H9 (cell line): ENCODE measurements around the gene ATG4D. TPM values are rescaled to one million over a fixed set of nuclear protein-coding genes. Genes with fewer than 3 reads are reported as not detected.

Source experiments
- DNase-seq: peaks from one replicate; pipeline ENCODE4 v3.0.0-alpha.2; 2017
- H2AFZ ChIP-seq: one replicate; pipeline ENCODE4 v1.6.1; 2013; ENCODE audit warnings: mild to moderate bottlenecking, low read length, control low read depth, moderate library complexity
- H2AK5ac ChIP-seq: 2 replicates; pipeline ENCODE4 v1.6.1; 2013; ENCODE audit warnings: low read length, control low read depth, mixed read lengths; ENCODE audit not compliant: insufficient read length
- H2BK120ac ChIP-seq: one replicate; pipeline ENCODE4 v1.6.1; 2013; ENCODE audit warnings: low read depth, mild to moderate bottlenecking, low read length, control low read depth, inconsistent platforms; ENCODE audit not compliant: poor library complexity, severe bottlenecking
- H2BK12ac ChIP-seq: 2 replicates; pipeline ENCODE4 v1.6.1; 2013; ENCODE audit warnings: low read length, control low read depth, mixed read lengths, low read depth; ENCODE audit not compliant: insufficient read length
- H2BK15ac ChIP-seq: 2 replicates; pipeline ENCODE4 v1.6.1; 2013; ENCODE audit warnings: low read depth, low read length, control low read depth
- H2BK20ac ChIP-seq: one replicate; pipeline ENCODE4 v1.6.1; 2013; ENCODE audit warnings: low read depth, mild to moderate bottlenecking, low read length, control low read depth, inconsistent platforms; ENCODE audit not compliant: poor library complexity, severe bottlenecking
- H2BK5ac ChIP-seq: 2 replicates; pipeline ENCODE4 v1.6.1; 2013; ENCODE audit warnings: low read length, control low read depth, mixed read lengths; ENCODE audit not compliant: insufficient read length
- H3K14ac ChIP-seq: 2 replicates; pipeline ENCODE4 v1.6.1; 2013; ENCODE audit warnings: low read length, control low read depth; ENCODE audit not compliant: insufficient read depth
- H3K18ac ChIP-seq: 2 replicates; pipeline ENCODE4 v1.6.1; 2013; ENCODE audit warnings: low read depth, mild to moderate bottlenecking, mixed read lengths, low read length, control low read depth; ENCODE audit not compliant: insufficient read length
- H3K23ac ChIP-seq: 2 replicates; pipeline ENCODE4 v1.6.1; 2013; ENCODE audit warnings: low read length, control low read depth, mixed read lengths, low read depth; ENCODE audit not compliant: insufficient read length
- H3K23me2 ChIP-seq: 2 replicates; pipeline ENCODE4 v1.6.1; 2013; ENCODE audit warnings: low read depth, mild to moderate bottlenecking, mixed read lengths, low read length, control low read depth; ENCODE audit not compliant: insufficient read length, poor library complexity, severe bottlenecking
- H3K27ac ChIP-seq: 2 replicates; pipeline ENCODE4 v1.5.1; 2013; ENCODE audit warnings: low read length, control low read depth, mixed read lengths, low read depth; ENCODE audit not compliant: insufficient read length
- H3K27me3 ChIP-seq: 2 replicates; pipeline ENCODE4 v1.6.1; 2013; ENCODE audit warnings: low read length, control low read depth, inconsistent platforms; ENCODE audit not compliant: insufficient read depth
- H3K4ac ChIP-seq: 2 replicates; pipeline ENCODE4 v1.6.1; 2013; ENCODE audit warnings: low read depth, mild to moderate bottlenecking, control low read depth, inconsistent platforms, low read length, moderate library complexity
- H3K4me1 ChIP-seq: 2 replicates; pipeline ENCODE4 v1.6.1; 2013; ENCODE audit warnings: low read length, control low read depth, inconsistent platforms; ENCODE audit not compliant: insufficient read depth
- H3K4me2 ChIP-seq: 2 replicates; pipeline ENCODE4 v1.6.1; 2013; ENCODE audit warnings: low read length, control low read depth, mixed read lengths; ENCODE audit not compliant: insufficient read length, insufficient read depth
- H3K56ac ChIP-seq: 2 replicates; pipeline ENCODE4 v1.6.1; 2013; ENCODE audit warnings: low read depth, mild to moderate bottlenecking, mixed read lengths, low read length, control low read depth; ENCODE audit not compliant: insufficient read length
- H3K79me1 ChIP-seq: 2 replicates; pipeline ENCODE4 v1.6.1; 2013; ENCODE audit warnings: low read depth, mild to moderate bottlenecking, moderate library complexity, low read length, control low read depth, inconsistent platforms; ENCODE audit not compliant: insufficient read depth, poor library complexity, severe bottlenecking
- H3K79me2 ChIP-seq: 2 replicates; pipeline ENCODE4 v1.6.1; 2013; ENCODE audit warnings: low read length, control low read depth, inconsistent platforms; ENCODE audit not compliant: insufficient read depth
- H3K9ac ChIP-seq: 2 replicates; pipeline ENCODE4 v1.6.1; 2013; ENCODE audit warnings: low read length, control low read depth, mixed read lengths; ENCODE audit not compliant: insufficient read length; ENCODE audit errors: extremely low read depth
- H3K9me3 ChIP-seq: one replicate; pipeline ENCODE4 v1.6.1; 2013; ENCODE audit warnings: low read depth, low read length, inconsistent platforms; ENCODE audit not compliant: control insufficient read depth
- H3T11ph ChIP-seq: one replicate; pipeline ENCODE4 v1.6.1; 2013; ENCODE audit warnings: mild to moderate bottlenecking, low read length, control low read depth, inconsistent platforms
- H4K20me1 ChIP-seq: one replicate; pipeline ENCODE4 v1.6.1; 2013; ENCODE audit not compliant: control insufficient read depth, insufficient read length, insufficient read depth
- H4K5ac ChIP-seq: 2 replicates; pipeline ENCODE4 v1.6.1; 2013; ENCODE audit warnings: low read depth, mild to moderate bottlenecking, mixed read lengths, low read length, control low read depth; ENCODE audit not compliant: insufficient read length
- H4K8ac ChIP-seq: replicated peaks from 2 replicates; pipeline ENCODE4 v1.6.1; 2013; ENCODE audit warnings: low read length, control low read depth, mixed read lengths, low read depth; ENCODE audit not compliant: insufficient read length
- H4K91ac ChIP-seq: 2 replicates; pipeline ENCODE4 v1.6.1; 2013; ENCODE audit warnings: low read depth, mild to moderate bottlenecking, moderate library complexity, mixed read lengths, low read length, control low read depth; ENCODE audit not compliant: insufficient read length
- H3K27ac Mint-ChIP-seq, 3 experiments: 2 replicates in 2 of 3; 3 replicates in 1 of 3; pipeline ENCODE4 v1.8.0; 2020 to 2021; ENCODE audit warnings: mixed read lengths in 3 of 3, mild to moderate bottlenecking in 1 of 3, moderate library complexity in 1 of 3
- H3K27me3 Mint-ChIP-seq: 2 replicates; pipeline ENCODE4 v1.8.0; 2021; ENCODE audit warnings: low read depth, mild to moderate bottlenecking, moderate library complexity, mixed read lengths
- H3K36me3 Mint-ChIP-seq, 3 experiments: 2 replicates in 2 of 3; 3 replicates in 1 of 3; pipeline ENCODE4 v1.8.0; 2020 to 2021; ENCODE audit warnings: low read depth in 3 of 3, mixed read lengths in 3 of 3; ENCODE audit not compliant: insufficient read depth in 1 of 3
- H3K4me1 Mint-ChIP-seq, 2 experiments: 2 replicates each; pipeline ENCODE4 v1.8.0; 2020; ENCODE audit warnings: mixed read lengths in 2 of 2
- H3K4me3 Mint-ChIP-seq, 2 experiments: 2 replicates in 1 of 2; 3 replicates in 1 of 2; pipeline ENCODE4 v1.8.0; 2020 to 2021; ENCODE audit warnings: mild to moderate bottlenecking in 2 of 2, mixed read lengths in 2 of 2, moderate library complexity in 1 of 2
- H3K9me3 Mint-ChIP-seq, 2 experiments: 2 replicates in 1 of 2; 3 replicates in 1 of 2; pipeline ENCODE4 v1.8.0; 2020; ENCODE audit warnings: mild to moderate bottlenecking in 2 of 2, mixed read lengths in 2 of 2, moderate library complexity in 1 of 2
- CTCF ChIP-seq: fragments of 200-600 bp; sonication (generic); conservative IDR thresholded peaks from 3 replicates; pipeline ENCODE4 v1.8.0; 2021; ENCODE audit warnings: antibody characterized with exemption, mild to moderate bottlenecking
- WGBS: extraction: QIAGEN DNeasy Blood & Tissue Kit; methylation state at CpG from one replicate; pipeline ENCODE4 v1.1.7; 2013; ENCODE audit warnings: missing lambda C conversion rate, low lambda C conversion rate, mixed read lengths; ENCODE audit not compliant: insufficient read length; ENCODE audit errors: extremely low coverage; 5-methylcytosine and 5-hydroxymethylcytosine counted together
- total RNA-seq: library from RNA; stranded (reverse); gene quantifications from 2 replicates; pipeline ENCODE4 v1.2.1, GENCODE V29; 2021

ATG4D gene
- total RNA-seq, 1 experiment from 2014 or later, result 55.8 TPM

GRCh38 chr19:10535613-10536012 lies 8.1 kb upstream of the ATG4D start:
- Mint-ChIP-seq H3K27me3 (peaks cover 23% of the 10 kb centered on the region), H3K4me1 (no peaks in the 10 kb centered on the region), H3K9me3 (no peaks in the 10 kb centered on the region), H3K27ac (peak overlapping the region in 1 of 3 experiments; percentile 52; a peak in 1 of 7 replicates), H3K4me3 (no peak overlapping the region), H3K36me3 (no peaks in the 10 kb centered on the region)
- Histone ChIP-seq H3K4me1 (no peaks in the 10 kb centered on the region), H3K18ac (no peak overlapping the region), H2BK12ac (no peak overlapping the region), H3K79me1 (no peaks in the 10 kb centered on the region), H3K4me2 (no peak overlapping the region), H4K5ac (no peak overlapping the region), H3K23ac (no peak overlapping the region), H3K56ac (no peak overlapping the region), H3K27me3 (no peaks in the 10 kb centered on the region), H2BK120ac (no peak overlapping the region), H2BK15ac (no peak overlapping the region), H3K14ac (no peak overlapping the region), H3K23me2 (no peaks in the 10 kb centered on the region), H2BK5ac (no peak overlapping the region), H4K20me1 (no peaks in the 10 kb centered on the region), H2AFZ (no peak overlapping the region), H3K27ac (no peak overlapping the region), H2AK5ac (no peak overlapping the region), H3K9me3 (no peaks in the 10 kb centered on the region), H3K9ac (no peak overlapping the region), H4K91ac (no peak overlapping the region), H2BK20ac (no peak overlapping the region), H3K79me2 (no peaks in the 10 kb centered on the region), H4K8ac (no peak overlapping the region), H3K4ac (no peak overlapping the region), H3T11ph (no peak overlapping the region)
- DNase-seq, result no peak
- WGBS, result no CpG with 5 or more reads among the region's 6 CpGs
- no peak for TF ChIP-seq CTCF
